HEK293 (cell line): ENCODE results near the gene C17orf113.

Source experiments
- ZNF10 ChIP-seq: fragments of 450-650 bp; formaldehyde crosslinking; IDR thresholded peaks from 2 replicates; pipeline ENCODE4 v1.5.1; 2017; ENCODE audit warnings: missing biosample characterization, missing genetic modification characterization
- ZNF175 ChIP-seq: fragments of 450-650 bp; formaldehyde crosslinking; IDR thresholded peaks from 2 replicates; pipeline ENCODE4 v1.5.1; 2016; ENCODE audit warnings: missing biosample characterization, missing genetic modification characterization
- TF ChIP-seq, protein P1 (sequence below): fragments of 450-650 bp; formaldehyde crosslinking; IDR thresholded peaks from 2 replicates; pipeline ENCODE4 v1.5.1; 2016; ENCODE audit warnings: missing biosample characterization, missing genetic modification characterization

DNA sequence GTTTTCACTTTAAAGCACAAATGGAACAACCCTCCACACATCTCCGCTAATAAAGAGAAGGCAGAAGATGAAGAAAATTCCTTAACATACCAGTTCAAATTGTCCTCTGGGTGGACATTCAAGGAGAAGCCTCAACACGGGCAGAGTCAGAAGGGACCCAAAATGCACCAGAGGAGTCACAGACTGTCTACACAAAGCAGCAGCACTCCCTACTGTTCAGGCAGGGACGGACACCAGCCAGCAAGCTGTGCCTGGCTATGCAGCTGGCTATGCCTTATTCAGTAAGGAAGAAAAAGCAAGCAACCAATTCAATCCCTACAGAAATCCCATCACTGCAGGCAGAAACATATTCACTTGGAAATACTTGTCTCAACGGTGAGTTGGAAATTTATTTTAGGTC, 41.2 kb downstream of the C17orf113 start:
- TF ChIP-seq, protein P1, sequence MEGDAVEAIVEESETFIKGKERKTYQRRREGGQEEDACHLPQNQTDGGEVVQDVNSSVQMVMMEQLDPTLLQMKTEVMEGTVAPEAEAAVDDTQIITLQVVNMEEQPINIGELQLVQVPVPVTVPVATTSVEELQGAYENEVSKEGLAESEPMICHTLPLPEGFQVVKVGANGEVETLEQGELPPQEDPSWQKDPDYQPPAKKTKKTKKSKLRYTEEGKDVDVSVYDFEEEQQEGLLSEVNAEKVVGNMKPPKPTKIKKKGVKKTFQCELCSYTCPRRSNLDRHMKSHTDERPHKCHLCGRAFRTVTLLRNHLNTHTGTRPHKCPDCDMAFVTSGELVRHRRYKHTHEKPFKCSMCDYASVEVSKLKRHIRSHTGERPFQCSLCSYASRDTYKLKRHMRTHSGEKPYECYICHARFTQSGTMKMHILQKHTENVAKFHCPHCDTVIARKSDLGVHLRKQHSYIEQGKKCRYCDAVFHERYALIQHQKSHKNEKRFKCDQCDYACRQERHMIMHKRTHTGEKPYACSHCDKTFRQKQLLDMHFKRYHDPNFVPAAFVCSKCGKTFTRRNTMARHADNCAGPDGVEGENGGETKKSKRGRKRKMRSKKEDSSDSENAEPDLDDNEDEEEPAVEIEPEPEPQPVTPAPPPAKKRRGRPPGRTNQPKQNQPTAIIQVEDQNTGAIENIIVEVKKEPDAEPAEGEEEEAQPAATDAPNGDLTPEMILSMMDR (tag by site-specific recombination) = no peak
- TF ChIP-seq ZNF175 (tag by site-specific recombination) (no peak), ZNF10 (tag by site-specific recombination) (no peak)
